Vagina (tissue), 2 donors: Measurements from ENCODE around the gene SUSD2. TPM values are rescaled to one million over a fixed set of nuclear protein-coding genes. Genes with fewer than 3 reads are reported as not detected.

Experiments
- DNase-seq, 2 donors: peaks; one replicate each; pipeline ENCODE4 v3.0.0-alpha.2; 2017; ENCODE audit errors: extremely low spot score in 2 of 2
- H3K27ac ChIP-seq: fragments of 200-600 bp; sonication (generic); one replicate; pipeline ENCODE4 v1.5.1; 2019
- H3K27me3 ChIP-seq: fragments of 200-600 bp; sonication (generic); one replicate; pipeline ENCODE4 v1.5.1; 2019
- H3K36me3 ChIP-seq, 2 donors: fragments of 200-600 bp; sonication (generic); one replicate each; pipeline ENCODE4 v1.5.1; 2017 to 2019
- H3K4me1 ChIP-seq: fragments of 200-600 bp; sonication (generic); one replicate; pipeline ENCODE4 v1.5.1; 2019
- H3K4me3 ChIP-seq, 2 donors: fragments of 200-600 bp; sonication (generic); 1 replicate in 1 of 2; 2 replicates in 1 of 2; pipeline ENCODE4 v1.5.1; 2016 to 2019
- H3K9me3 ChIP-seq: fragments of 200-600 bp; sonication (generic); one replicate; pipeline ENCODE4 v1.5.1; 2019
- CTCF ChIP-seq, 3 experiments: fragments of 450-650 bp in 2 of 3; fragments of 200-600 bp in 1 of 3; sonication (generic) in 1 of 3; IDR thresholded peaks; one replicate each; pipeline ENCODE4 v1.5.1; 2017 to 2019; ENCODE audit warnings: antibody characterized with exemption in 3 of 3, mild to moderate bottlenecking in 2 of 3, moderate library complexity in 2 of 3
- POLR2A ChIP-seq, 2 donors: fragments of 450-650 bp; IDR thresholded peaks; one replicate each; pipeline ENCODE4 v1.6.1; 2017; ENCODE audit warnings: antibody characterized with exemption in 2 of 2, mild to moderate bottlenecking in 2 of 2, moderate library complexity in 2 of 2
- POLR2AphosphoS5 ChIP-seq, 2 donors: sonication (generic); formaldehyde crosslinking; IDR thresholded peaks; one replicate each; pipeline ENCODE4 v1.9.0; 2017; ENCODE audit warnings: antibody characterized with exemption in 2 of 2, mild to moderate bottlenecking in 2 of 2, low read depth in 1 of 2; ENCODE audit not compliant: insufficient read depth in 1 of 2
- intact Hi-C: fragments of 100-400 bp; cut with DNase I; formaldehyde crosslinking; loops from one replicate; pipeline ENCODE4 v1.15.1; 2023
- total RNA-seq: library from RNA; depleted of rRNA; stranded (reverse); fragments of >200 nt; gene quantifications from one replicate; pipeline ENCODE4 v1.2.3, GENCODE V29; 2016

The SUSD2 gene
- total RNA-seq, 1 donor from 2014 or later: 9.1 TPM

GRCh38 chr22:24176040-24176439 lies 5.2 kb upstream of the SUSD2 start:
- intact Hi-C loops: no loop called here
- no peaks in the 10 kb centered on the region for H3K9me3 ChIP-seq
- H3K36me3 ChIP-seq: peaks cover 0 to 52% of the 10 kb centered on the region in 2 donors
- no peaks in the 10 kb centered on the region for H3K27me3 ChIP-seq
- no peak overlapping the region for H3K4me3 ChIP-seq
- TF ChIP-seq POLR2A (IDR thresholded peaks at IDR 0.05) (no peak), POLR2AphosphoS5 (IDR thresholded peaks at IDR 0.05; ENCODE audit: insufficient read depth in 1 of 2, low read depth in 1 of 2) (no peak), CTCF (IDR thresholded peaks at IDR 0.05) (no peak)
- no peak for DNase-seq
- H3K27ac ChIP-seq: peak overlapping the region; percentile 69
- H3K4me1 ChIP-seq: peaks cover 34% of the 10 kb centered on the region

- peaks cover 0 to 48% of the 10 kb centered on the region in 2 donors for H3K36me3 ChIP-seq
- no peaks in the 10 kb centered on the region for H3K27me3 ChIP-seq
- H3K27ac ChIP-seq: peak overlapping the region; percentile 69
- no peak for DNase-seq
- intact Hi-C loops: no loop called here
- H3K4me1 ChIP-seq: peaks cover 40% of the 10 kb centered on the region
- no peaks in the 10 kb centered on the region for H3K9me3 ChIP-seq
- TF ChIP-seq POLR2AphosphoS5 (IDR thresholded peaks at IDR 0.05; ENCODE audit: insufficient read depth in 1 of 2, low read depth in 1 of 2) (peak in 1 of 2 donors; percentile 36), POLR2A (IDR thresholded peaks at IDR 0.05) (no peak)
- no peak overlapping the region for H3K4me3 ChIP-seq
Measured at GRCh38 chr22:24176630-24177029, 4.7 kb upstream of the SUSD2 start.

- Histone ChIP-seq H3K27ac (peak overlapping the region; percentile 69), H3K27me3 (no peaks in the 10 kb centered on the region), H3K4me3 (no peak overlapping the region), H3K9me3 (no peaks in the 10 kb centered on the region), H3K36me3 (peaks cover 0 to 44% of the 10 kb centered on the region in 2 donors), H3K4me1 (peaks cover 44% of the 10 kb centered on the region)
- intact Hi-C loops: no loop called here
- TF ChIP-seq CTCF (IDR thresholded peaks at IDR 0.05) (no peak), POLR2AphosphoS5 (IDR thresholded peaks at IDR 0.05; ENCODE audit: insufficient read depth in 1 of 2, low read depth in 1 of 2) (peak in 1 of 2 donors; percentile 10)
- no peak for DNase-seq
Measured at GRCh38 chr22:24177045-24177444, 4.2 kb upstream of the SUSD2 start.

GRCh38 chr22:24177456-24177855 lies 3.8 kb upstream of the SUSD2 start:
- peaks cover 48% of the 10 kb centered on the region for H3K4me1 ChIP-seq
- intact Hi-C loops: no loop called here
- H3K36me3 ChIP-seq: peaks cover 0 to 40% of the 10 kb centered on the region in 2 donors
- TF ChIP-seq CTCF (IDR thresholded peaks at IDR 0.05) (no peak), POLR2AphosphoS5 (IDR thresholded peaks at IDR 0.05; ENCODE audit: insufficient read depth in 1 of 2, low read depth in 1 of 2) (no peak), POLR2A (IDR thresholded peaks at IDR 0.05) (no peak)
- no peaks in the 10 kb centered on the region for H3K27me3 ChIP-seq
- peak overlapping the region; percentile 69 for H3K27ac ChIP-seq
- no peak overlapping the region for H3K4me3 ChIP-seq
- no peak for DNase-seq
- no peaks in the 10 kb centered on the region for H3K9me3 ChIP-seq

GRCh38 chr22:24178021-24178431 lies 3.3 kb upstream of the SUSD2 start:
- DNase-seq: no peak
- peaks cover 0 to 34% of the 10 kb centered on the region in 2 donors for H3K36me3 ChIP-seq
- intact Hi-C loops: no loop called here
- no peaks in the 10 kb centered on the region for H3K9me3 ChIP-seq
- no peak overlapping the region for H3K4me3 ChIP-seq
- peaks cover 50% of the 10 kb centered on the region for H3K4me1 ChIP-seq
- TF ChIP-seq CTCF (IDR thresholded peaks at IDR 0.05): no peak
- TF ChIP-seq POLR2AphosphoS5 (IDR thresholded peaks at IDR 0.05; ENCODE audit: insufficient read depth in 1 of 2, low read depth in 1 of 2): no peak
- TF ChIP-seq POLR2A (IDR thresholded peaks at IDR 0.05): no peak
- H3K27me3 ChIP-seq: no peaks in the 10 kb centered on the region
- H3K27ac ChIP-seq: peak overlapping the region; percentile 69
